Bronchial epithelial cell (primary cell): Measurements from ENCODE around the gene ZP1. TPM values are rescaled to one million over a fixed set of nuclear protein-coding genes. Genes with fewer than 3 reads are reported as not detected.

ENCODE experiments used
- DNase-seq: peaks from one replicate; pipeline ENCODE4 v3.0.0-alpha.2; 2010; ENCODE audit warnings: low read depth
- FAIRE-seq: peaks from 2 replicates; lab custom pipeline; 2011; peaks lifted over from hg19 to GRCh38; lab: Jason Lieb, UNC
- H3K27me3 ChIP-seq: 2 replicates; pipeline ENCODE4 v1.5.1; 2011; ENCODE audit warnings: low read length; ENCODE audit not compliant: control insufficient read depth, insufficient read depth
- H3K36me3 ChIP-seq: 2 replicates; pipeline ENCODE4 v1.5.1; 2011; ENCODE audit warnings: low read length; ENCODE audit not compliant: control insufficient read depth, insufficient read depth
- H3K4me3 ChIP-seq: 2 replicates; pipeline ENCODE4 v1.5.1; 2011; ENCODE audit warnings: mild to moderate bottlenecking, low read depth, low read length, control low read depth
- CTCF ChIP-seq: IDR thresholded peaks from 2 replicates; pipeline ENCODE4 v1.5.1; 2011; ENCODE audit warnings: mild to moderate bottlenecking, moderate library complexity, low read length, control low read depth, inconsistent platforms; ENCODE audit not compliant: insufficient read depth, severe bottlenecking
- total RNA-seq: library from RNA; depleted of rRNA; stranded (reverse); fragments of >200 nt; gene quantifications from 2 replicates; pipeline ENCODE4 v1.2.1, GENCODE V29; 2014

The ZP1 gene
- total RNA-seq, 1 donor from 2014 or later, result not detected

- no peak overlapping the region for H3K4me3 ChIP-seq
- H3K27me3 ChIP-seq, result no peaks in the 10 kb centered on the region
- FAIRE-seq, result no peak
- no peak for DNase-seq
- no peaks in the 10 kb centered on the region for H3K36me3 ChIP-seq
- TF ChIP-seq CTCF, result no peak
These were observed 30.4 kb upstream of the ZP1 start for GRCh38 chr11:60836866-60837515.

- DNase-seq (no peak), FAIRE-seq (no peak)
- Histone ChIP-seq H3K27me3 (no peaks in the 10 kb centered on the region), H3K36me3 (no peaks in the 10 kb centered on the region), H3K4me3 (no peak overlapping the region)
- no peak for TF ChIP-seq CTCF
These were observed 29.2 kb upstream of the ZP1 start for GRCh38 chr11:60838132-60838531.

- TF ChIP-seq CTCF, result no peak
- Histone ChIP-seq H3K4me3 (no peak overlapping the region), H3K36me3 (no peaks in the 10 kb centered on the region), H3K27me3 (no peaks in the 10 kb centered on the region)
- FAIRE-seq, result no peak
- DNase-seq, result no peak
These were observed 26.6 kb upstream of the ZP1 start for GRCh38 chr11:60840470-60841430.

GRCh38 chr11:60841797-60842667, 25.3 kb upstream of the ZP1 start, which contains the start of gene CCDC86:
TSS of gene CCDC86 (plus strand) at chr11:60842113. CDS start at chr11:60842125, 12 bp downstream.
- peak within 1 kb of the TSS; percentile 86 for H3K4me3 ChIP-seq
- no peak for TF ChIP-seq CTCF
- no peaks in the 10 kb centered on the region for H3K36me3 ChIP-seq
- FAIRE-seq (no peak), DNase-seq (peak; percentile 87)
- H3K27me3 ChIP-seq, result no peaks in the 10 kb centered on the region

GRCh38 chr11:60842668-60843600, 24.4 kb upstream of the ZP1 start:
- no peak for FAIRE-seq
- Histone ChIP-seq H3K4me3 (peak overlapping the region; percentile 86), H3K27me3 (no peaks in the 10 kb centered on the region), H3K36me3 (peaks cover 2% of the 10 kb centered on the region)
- no peak for TF ChIP-seq CTCF
- DNase-seq, result peak; percentile 53
